Measurements from ENCODE around the gene TNS2.
"Not testable (repeated sequence)": the region's sequence is repeated elsewhere in the genome, so short reads cannot be mapped to it uniquely, and the experiment has no call there.

TNS2 gene

GRCh38 chr12:53082637-53083175 lies 32.8 kb downstream of the TNS2 start:
- no peak for TF ChIP-seq CTCF (IDR thresholded peaks at IDR 0.05; ENCODE audit: borderline replicate concordance, insufficient read depth, low read depth, low read length)
- H3K4me3 ChIP-seq (ENCODE audit: low read depth, low read length) = no peak overlapping the region

GRCh38 chr12:53086361-53086760 lies 36.5 kb downstream of the TNS2 start:
- H3K4me3 ChIP-seq (ENCODE audit: low read depth, low read length) = no peak overlapping the region
- TF ChIP-seq CTCF (IDR thresholded peaks at IDR 0.05; ENCODE audit: borderline replicate concordance, insufficient read depth, low read depth, low read length) = no peak

- TF ChIP-seq CTCF (IDR thresholded peaks at IDR 0.05; ENCODE audit: borderline replicate concordance, insufficient read depth, low read depth, low read length) = no peak
- no peak overlapping the region for H3K4me3 ChIP-seq (ENCODE audit: low read depth, low read length)
These were observed 40.2 kb downstream of the TNS2 start for GRCh38 chr12:53090105-53090504.

- no peak overlapping the region for H3K4me3 ChIP-seq (ENCODE audit: low read depth, low read length)
- TF ChIP-seq CTCF (IDR thresholded peaks at IDR 0.05; ENCODE audit: borderline replicate concordance, insufficient read depth, low read depth, low read length) = no peak
These were observed 40.7 kb downstream of the TNS2 start for GRCh38 chr12:53090554-53090953.

- TF ChIP-seq CTCF (IDR thresholded peaks at IDR 0.05; ENCODE audit: borderline replicate concordance, insufficient read depth, low read depth, low read length) = no peak
- H3K4me3 ChIP-seq (ENCODE audit: low read depth, low read length) = no peak overlapping the region
These were observed 41.9 kb downstream of the TNS2 start for GRCh38 chr12:53091756-53092155.

GRCh38 chr12:53093777-53094393 lies 44.0 kb downstream of the TNS2 start:
- no peak overlapping the region for H3K4me3 ChIP-seq (ENCODE audit: low read depth, low read length)
- TF ChIP-seq CTCF (IDR thresholded peaks at IDR 0.05; ENCODE audit: borderline replicate concordance, insufficient read depth, low read depth, low read length) = no peak

GRCh38 chr12:53094394-53094787 lies 44.5 kb downstream of the TNS2 start:
- H3K4me3 ChIP-seq (ENCODE audit: low read depth, low read length) = no peak overlapping the region
- TF ChIP-seq CTCF (IDR thresholded peaks at IDR 0.05; ENCODE audit: borderline replicate concordance, insufficient read depth, low read depth, low read length) = no peak

GRCh38 chr12:53094796-53095595 lies 45.1 kb downstream of the TNS2 start:
- not testable (repeated sequence) for H3K4me3 ChIP-seq (ENCODE audit: low read depth, low read length)

- H3K4me3 ChIP-seq (ENCODE audit: low read depth, low read length) = not testable (repeated sequence)
These were observed 45.7 kb downstream of the TNS2 start for GRCh38 chr12:53095596-53095895.

All from GM12875 (cell line).